ENCODE results near the gene TOM1.

DNA sequence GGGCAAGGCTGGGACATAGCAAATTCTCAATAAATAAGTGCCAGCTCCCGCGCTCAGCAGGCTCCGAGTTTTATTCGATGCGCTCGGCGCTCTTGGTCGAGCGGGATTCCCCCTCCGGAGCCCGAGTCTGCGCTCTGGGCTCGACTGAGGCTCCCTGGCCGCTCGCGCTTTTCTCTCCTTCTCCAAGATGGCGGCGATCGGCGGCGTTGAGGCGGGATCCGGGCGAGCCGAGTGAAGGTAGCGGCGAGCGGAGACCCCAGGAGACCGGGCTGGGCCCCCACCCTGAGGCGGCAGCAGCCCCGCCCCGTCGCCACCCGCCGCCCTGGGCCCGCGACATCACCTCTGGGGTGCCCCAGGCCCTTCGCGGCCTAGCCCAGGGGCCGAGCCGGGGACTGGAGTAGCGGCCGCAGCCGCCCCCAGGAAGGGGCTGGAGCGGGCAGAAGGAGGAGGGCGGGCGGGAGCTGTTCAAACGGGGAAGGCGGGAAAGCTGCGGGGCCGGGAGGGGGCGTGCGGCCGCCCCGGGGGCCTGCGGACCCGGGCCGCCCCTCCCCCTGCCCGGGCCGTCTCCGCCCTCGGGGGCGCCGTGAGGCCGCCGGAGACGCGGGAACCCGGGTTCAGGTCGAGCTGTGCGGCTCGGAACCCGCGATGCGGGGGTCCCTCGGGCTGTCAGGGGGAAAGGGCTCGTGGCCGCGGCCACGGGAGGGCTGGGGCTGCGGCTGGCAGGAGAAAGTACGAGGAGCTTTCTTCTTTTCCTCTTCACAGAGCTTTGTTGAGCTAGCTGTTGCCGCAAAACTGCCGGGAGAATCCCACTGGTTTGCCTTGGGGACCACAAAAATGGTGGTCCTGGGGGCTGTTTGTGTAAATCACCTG is 42.1 kb upstream of the TOM1 start, which contains the start of gene HMGXB4:
- TF ChIP-seq, protein P1, sequence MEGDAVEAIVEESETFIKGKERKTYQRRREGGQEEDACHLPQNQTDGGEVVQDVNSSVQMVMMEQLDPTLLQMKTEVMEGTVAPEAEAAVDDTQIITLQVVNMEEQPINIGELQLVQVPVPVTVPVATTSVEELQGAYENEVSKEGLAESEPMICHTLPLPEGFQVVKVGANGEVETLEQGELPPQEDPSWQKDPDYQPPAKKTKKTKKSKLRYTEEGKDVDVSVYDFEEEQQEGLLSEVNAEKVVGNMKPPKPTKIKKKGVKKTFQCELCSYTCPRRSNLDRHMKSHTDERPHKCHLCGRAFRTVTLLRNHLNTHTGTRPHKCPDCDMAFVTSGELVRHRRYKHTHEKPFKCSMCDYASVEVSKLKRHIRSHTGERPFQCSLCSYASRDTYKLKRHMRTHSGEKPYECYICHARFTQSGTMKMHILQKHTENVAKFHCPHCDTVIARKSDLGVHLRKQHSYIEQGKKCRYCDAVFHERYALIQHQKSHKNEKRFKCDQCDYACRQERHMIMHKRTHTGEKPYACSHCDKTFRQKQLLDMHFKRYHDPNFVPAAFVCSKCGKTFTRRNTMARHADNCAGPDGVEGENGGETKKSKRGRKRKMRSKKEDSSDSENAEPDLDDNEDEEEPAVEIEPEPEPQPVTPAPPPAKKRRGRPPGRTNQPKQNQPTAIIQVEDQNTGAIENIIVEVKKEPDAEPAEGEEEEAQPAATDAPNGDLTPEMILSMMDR (IDR thresholded peaks at IDR 0.05), result peak; percentile 38
- TF ChIP-seq EZH2 (IDR thresholded peaks at IDR 0.05; ENCODE audit: borderline replicate concordance, insufficient read depth, low read depth, low read length, poor library complexity, severe bottlenecking), result no peak

Measured in B cell (primary cell).